ENCODE data around the gene C9orf153.

- TF ChIP-seq POLR2AphosphoS5 (IDR thresholded peaks at IDR 0.05): no peak
- no peak for TF ChIP-seq CTCF (IDR thresholded peaks at IDR 0.05)
- TF ChIP-seq EP300 (IDR thresholded peaks at IDR 0.05): no peak
These were observed 16.5 kb upstream of the C9orf153 start for GRCh38 chr9:86275962-86276361.
